K562 (cell line): ENCODE results near the gene ERI2. TPM values are rescaled to one million over a fixed set of nuclear protein-coding genes. Genes with fewer than 3 reads are reported as not detected.

Experiments used
- ATF1 ChIP-seq, 2 experiments: fragments of 450-650 bp in 1 of 2; IDR thresholded peaks; 2 replicates each; pipeline ENCODE4 v1.6.1; 2016; ENCODE audit warnings: missing compliant biosample characterization in 1 of 2, missing genetic modification characterization in 1 of 2
- CHD1 ChIP-seq: fragments of 200-600 bp; sonication (generic); IDR thresholded peaks from one replicate; pipeline ENCODE4 v1.6.1; 2012; ENCODE audit warnings: mild to moderate bottlenecking, moderate library complexity, low read length, inconsistent platforms
- KAT2B ChIP-seq: IDR thresholded peaks from one replicate; pipeline ENCODE4 v1.6.1; 2012; ENCODE audit warnings: low read depth, mild to moderate bottlenecking, control low read depth, inconsistent platforms, low read length, moderate library complexity
- KDM1A ChIP-seq, 2 experiments: fragments of 450-650 bp; IDR thresholded peaks; 2 replicates each; pipeline ENCODE4 v1.6.1; 2016; ENCODE audit warnings: mild to moderate bottlenecking in 2 of 2
- KLF13 ChIP-seq: fragments of 450-650 bp; IDR thresholded peaks from 2 replicates; pipeline ENCODE4 v1.6.1; 2016; ENCODE audit warnings: missing genetic modification characterization, low read depth, mild to moderate bottlenecking, missing compliant biosample characterization, moderate library complexity, borderline replicate concordance
- NCOR1 ChIP-seq: fragments of 450-650 bp; IDR thresholded peaks from 2 replicates; pipeline ENCODE4 v1.6.1; 2016; ENCODE audit warnings: mild to moderate bottlenecking, moderate library complexity
- NFE2L1 ChIP-seq: fragments of 450-650 bp; IDR thresholded peaks from 2 replicates; pipeline ENCODE4 v1.6.1; 2016; ENCODE audit warnings: missing genetic modification characterization, low read depth, mild to moderate bottlenecking, missing compliant biosample characterization, moderate library complexity, borderline replicate concordance
- NUFIP1 ChIP-seq: fragments of 450-650 bp; IDR thresholded peaks from 2 replicates; pipeline ENCODE4 v1.6.1; 2018; ENCODE audit not compliant: partially characterized antibody
- POLR2B ChIP-seq: fragments of 450-650 bp; IDR thresholded peaks from 2 replicates; pipeline ENCODE4 v1.6.1; 2018; ENCODE audit warnings: low read depth; ENCODE audit not compliant: partially characterized antibody
- RBM15 ChIP-seq: fragments of 200-400 bp; formaldehyde crosslinking; IDR thresholded peaks from 2 replicates; pipeline ENCODE4 v1.6.1; 2018; ENCODE audit warnings: mild to moderate bottlenecking, low read length, moderate library complexity; ENCODE audit not compliant: insufficient read depth
- SMC3 ChIP-seq: conservative IDR thresholded peaks from 2 replicates; pipeline ENCODE4 v1.6.1; 2011; ENCODE audit warnings: low read depth, low read length, improper control_type of control experiment; ENCODE audit not compliant: insufficient read depth
- TARDBP ChIP-seq: fragments of 450-650 bp; IDR thresholded peaks from 2 replicates; pipeline ENCODE4 v1.6.1; 2016
- TEAD4 ChIP-seq, 2 experiments: sonication (generic) in 1 of 2; formaldehyde crosslinking in 1 of 2; IDR thresholded peaks; 2 replicates each; pipeline versions ENCODE4 v1.6.1 to v1.8.0; 2012 to 2022; ENCODE audit warnings: borderline replicate concordance in 1 of 2, inconsistent platforms in 1 of 2, low read length in 1 of 2, mild to moderate bottlenecking in 1 of 2, missing genetic modification reagents in 1 of 2
- ZEB2 ChIP-seq: fragments of 450-650 bp; IDR thresholded peaks from 2 replicates; pipeline ENCODE4 v1.6.1; 2016
- ZNF282 ChIP-seq: sonication (generic); formaldehyde crosslinking; IDR thresholded peaks from 2 replicates; pipeline ENCODE4 v1.8.1; 2023; ENCODE audit warnings: missing genetic modification reagents
- polyA plus RNA-seq, 8 experiments: library from polyadenylated mRNA; depleted of rRNA in 4 of 8; stranded (reverse) in 5 of 8; unstranded in 3 of 8; fragments of >200 nt; fragmentation: Nextera tagmentation in 2 of 8; fragmentation: Illumina TruSeq in 1 of 8; extraction: Ambion mirVana in 2 of 8; extraction: Trizol in 1 of 8; gene quantifications; 2 replicates each; pipeline versions ENCODE4 v1.2.1 to v1.2.3, GENCODE V29; 2011 to 2014; ENCODE audit warnings: inconsistent platforms in 1 of 8, missing spikeins in 1 of 8
- total RNA-seq, 7 experiments: library from RNA; depleted of rRNA in 6 of 7; stranded (reverse); fragments of >200 nt in 6 of 7; fragmentation: Illumina TruSeq in 2 of 7; extraction: Trizol in 2 of 7; gene quantifications; 2 replicates each; pipeline versions ENCODE4 v1.2.1 to v1.2.3, GENCODE V29; 2011 to 2021; ENCODE audit warnings: low replicate concordance in 1 of 7
- TF ChIP-seq, protein P1 (sequence below): fragments of 450-650 bp; IDR thresholded peaks from 2 replicates; pipeline ENCODE4 v1.6.1; 2018; ENCODE audit warnings: mild to moderate bottlenecking, low read depth; ENCODE audit not compliant: partially characterized antibody
- TF ChIP-seq, protein P2 (sequence below): fragments of 150-350 bp; IDR thresholded peaks from 2 replicates; pipeline ENCODE4 v1.6.1; 2014; ENCODE audit warnings: low read depth, mild to moderate bottlenecking, low read length, borderline replicate concordance
- TF ChIP-seq, protein P3 (sequence below): sonication (generic); formaldehyde crosslinking; IDR thresholded peaks from 2 replicates; pipeline ENCODE4 v1.8.0; 2022; ENCODE audit warnings: missing genetic modification reagents, mild to moderate bottlenecking, borderline replicate concordance
- TF ChIP-seq, protein P4 (sequence below): fragments of 450-650 bp; formaldehyde crosslinking; IDR thresholded peaks from 2 replicates; pipeline ENCODE4 v1.4.0; 2022; ENCODE audit warnings: missing genetic modification characterization

The ERI2 gene
- total and polyA plus RNA-seq, 9 of the 15 experiments (the other 6 are each of a cell fraction or from before 2014, with no cell fraction given), result 23.3 to 57.0 (median 48.1) TPM

DNA sequence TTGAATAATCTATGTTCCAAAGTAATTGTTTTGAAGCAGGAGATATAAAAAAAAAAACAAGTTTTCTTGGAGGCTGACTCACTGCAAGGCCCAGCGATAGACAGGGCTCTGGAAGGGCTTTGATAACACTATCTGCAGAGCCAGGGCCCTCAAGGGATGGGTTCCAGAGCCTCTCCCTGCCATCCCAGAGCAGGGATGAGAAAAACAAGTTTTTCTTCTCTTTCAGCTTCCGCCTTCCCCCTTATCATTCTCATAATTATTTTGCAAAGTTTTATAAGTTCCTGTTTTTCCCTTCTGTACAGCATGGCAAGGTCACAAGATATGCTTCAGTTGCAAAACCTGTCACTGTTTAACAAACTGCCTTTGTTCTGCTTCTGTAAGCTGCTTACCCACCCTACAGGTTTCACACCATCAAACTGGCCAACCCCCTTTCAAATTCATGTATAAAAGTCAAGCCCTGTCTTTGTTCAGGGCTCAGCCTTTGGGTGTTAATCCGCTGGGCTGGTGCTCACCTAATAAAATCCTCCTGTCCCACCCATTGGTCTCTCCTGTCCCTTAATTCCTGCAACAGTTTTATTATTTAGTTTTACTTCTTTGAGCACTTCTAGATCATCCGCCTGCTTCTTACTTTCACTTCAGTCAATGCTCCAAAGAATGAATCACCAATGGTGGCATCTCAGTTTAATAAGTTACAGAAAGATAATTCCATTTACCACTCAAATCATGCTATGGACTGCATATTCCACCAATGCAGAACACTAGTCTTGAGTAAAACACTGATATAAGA is 59.0 kb downstream of the ERI2 start (continued):
- TF ChIP-seq, protein P1, sequence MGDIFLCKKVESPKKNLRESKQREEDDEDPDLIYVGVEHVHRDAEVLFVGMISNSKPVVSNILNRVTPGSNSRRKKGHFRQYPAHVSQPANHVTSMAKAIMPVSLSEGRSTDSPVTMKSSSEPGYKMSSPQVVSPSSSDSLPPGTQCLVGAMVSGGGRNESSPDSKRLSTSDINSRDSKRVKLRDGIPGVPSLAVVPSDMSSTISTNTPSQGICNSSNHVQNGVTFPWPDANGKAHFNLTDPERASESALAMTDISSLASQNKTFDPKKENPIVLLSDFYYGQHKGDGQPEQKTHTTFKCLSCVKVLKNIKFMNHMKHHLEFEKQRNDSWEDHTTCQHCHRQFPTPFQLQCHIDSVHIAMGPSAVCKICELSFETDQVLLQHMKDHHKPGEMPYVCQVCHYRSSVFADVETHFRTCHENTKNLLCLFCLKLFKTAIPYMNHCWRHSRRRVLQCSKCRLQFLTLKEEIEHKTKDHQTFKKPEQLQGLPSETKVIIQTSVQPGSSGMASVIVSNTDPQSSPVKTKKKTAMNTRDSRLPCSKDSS, result peak; percentile 97
- TF ChIP-seq, protein P2, sequence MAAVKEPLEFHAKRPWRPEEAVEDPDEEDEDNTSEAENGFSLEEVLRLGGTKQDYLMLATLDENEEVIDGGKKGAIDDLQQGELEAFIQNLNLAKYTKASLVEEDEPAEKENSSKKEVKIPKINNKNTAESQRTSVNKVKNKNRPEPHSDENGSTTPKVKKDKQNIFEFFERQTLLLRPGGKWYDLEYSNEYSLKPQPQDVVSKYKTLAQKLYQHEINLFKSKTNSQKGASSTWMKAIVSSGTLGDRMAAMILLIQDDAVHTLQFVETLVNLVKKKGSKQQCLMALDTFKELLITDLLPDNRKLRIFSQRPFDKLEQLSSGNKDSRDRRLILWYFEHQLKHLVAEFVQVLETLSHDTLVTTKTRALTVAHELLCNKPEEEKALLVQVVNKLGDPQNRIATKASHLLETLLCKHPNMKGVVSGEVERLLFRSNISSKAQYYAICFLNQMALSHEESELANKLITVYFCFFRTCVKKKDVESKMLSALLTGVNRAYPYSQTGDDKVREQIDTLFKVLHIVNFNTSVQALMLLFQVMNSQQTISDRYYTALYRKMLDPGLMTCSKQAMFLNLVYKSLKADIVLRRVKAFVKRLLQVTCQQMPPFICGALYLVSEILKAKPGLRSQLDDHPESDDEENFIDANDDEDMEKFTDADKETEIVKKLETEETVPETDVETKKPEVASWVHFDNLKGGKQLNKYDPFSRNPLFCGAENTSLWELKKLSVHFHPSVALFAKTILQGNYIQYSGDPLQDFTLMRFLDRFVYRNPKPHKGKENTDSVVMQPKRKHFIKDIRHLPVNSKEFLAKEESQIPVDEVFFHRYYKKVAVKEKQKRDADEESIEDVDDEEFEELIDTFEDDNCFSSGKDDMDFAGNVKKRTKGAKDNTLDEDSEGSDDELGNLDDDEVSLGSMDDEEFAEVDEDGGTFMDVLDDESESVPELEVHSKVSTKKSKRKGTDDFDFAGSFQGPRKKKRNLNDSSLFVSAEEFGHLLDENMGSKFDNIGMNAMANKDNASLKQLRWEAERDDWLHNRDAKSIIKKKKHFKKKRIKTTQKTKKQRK, result peak; percentile 66; the same call in 1 of the 2 replicates
- TF ChIP-seq KAT2B (no peak), ATF1 (CRISPR knock-in tag; IDR thresholded peaks at IDR 0.05) (no peak), ATF1 (tag; IDR thresholded peaks at IDR 0.05) (0 out of 2 replicates have a peak, but pooled peaks have one; percentile 27), KDM1A (IDR thresholded peaks at IDR 0.05) (0 out of 4 replicates have a peak, but pooled peaks of 1 of the 2 experiments have one; percentile 29), SMC3 (no peak), POLR2B (no peak), ZEB2 (peak; percentile 86; the same call in 1 of the 2 replicates), ZNF282 (CRISPR knock-in tag) (no peak), CHD1 (no peak), TARDBP (peak; percentile 76; the same call in 1 of the 2 replicates), RBM15 (no peak), TEAD4 (IDR thresholded peaks at IDR 0.05; ENCODE audit: low read length) (peak; percentile 97), TEAD4 (CRISPR knock-in tag; IDR thresholded peaks at IDR 0.05; ENCODE audit: borderline replicate concordance) (no peak), NCOR1 (peak; percentile 96), NUFIP1 (no peak), KLF13 (tag) (peak; percentile 78), NFE2L1 (tag) (no peak)
- TF ChIP-seq, protein P3, sequence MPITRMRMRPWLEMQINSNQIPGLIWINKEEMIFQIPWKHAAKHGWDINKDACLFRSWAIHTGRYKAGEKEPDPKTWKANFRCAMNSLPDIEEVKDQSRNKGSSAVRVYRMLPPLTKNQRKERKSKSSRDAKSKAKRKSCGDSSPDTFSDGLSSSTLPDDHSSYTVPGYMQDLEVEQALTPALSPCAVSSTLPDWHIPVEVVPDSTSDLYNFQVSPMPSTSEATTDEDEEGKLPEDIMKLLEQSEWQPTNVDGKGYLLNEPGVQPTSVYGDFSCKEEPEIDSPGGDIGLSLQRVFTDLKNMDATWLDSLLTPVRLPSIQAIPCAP (CRISPR knock-in tag), result no peak
- TF ChIP-seq, protein P4, sequence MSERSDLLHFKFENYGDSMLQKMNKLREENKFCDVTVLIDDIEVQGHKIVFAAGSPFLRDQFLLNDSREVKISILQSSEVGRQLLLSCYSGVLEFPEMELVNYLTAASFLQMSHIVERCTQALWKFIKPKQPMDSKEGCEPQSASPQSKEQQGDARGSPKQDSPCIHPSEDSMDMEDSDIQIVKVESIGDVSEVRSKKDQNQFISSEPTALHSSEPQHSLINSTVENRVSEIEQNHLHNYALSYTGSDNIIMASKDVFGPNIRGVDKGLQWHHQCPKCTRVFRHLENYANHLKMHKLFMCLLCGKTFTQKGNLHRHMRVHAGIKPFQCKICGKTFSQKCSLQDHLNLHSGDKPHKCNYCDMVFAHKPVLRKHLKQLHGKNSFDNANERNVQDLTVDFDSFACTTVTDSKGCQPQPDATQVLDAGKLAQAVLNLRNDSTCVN, result no peak
